HepG2 (cell line): ENCODE measurements around the gene ANKRD44. TPM values are rescaled to one million over a fixed set of nuclear protein-coding genes. Genes with fewer than 3 reads are reported as not detected.

Experiments used
- ATAC-seq: fragments of 200-7000 bp; cut with Tn5 transposase; 3 replicates; pipeline ENCODE4 v1.9.1; 2020; ENCODE audit warnings: mild to moderate bottlenecking, moderate library complexity
- BruUV-seq: library from RNA; stranded (reverse); fragments of 400-500 nt; replicated peaks from 2 replicates; lab custom pipeline; 2021; lab: Mats Ljungman, UMichigan
- CTCF ChIA-PET: fragments of 300-600 bp; formaldehyde crosslinking; extraction: SDS; loops from one replicate; lab custom pipeline; 2021; ENCODE audit warnings: low total read pairs, inconsistent platforms, low intra/inter-chr PET ratio; lab: Yijun Ruan, JAX
- POLR2A ChIA-PET: fragments of 350-600 bp; sonication (Branson Sonifier 250); formaldehyde crosslinking; loops from one replicate; lab custom pipeline; 2020; ENCODE audit warnings: antibody characterized with exemption, inconsistent platforms; lab: Yijun Ruan, JAX
- DNase-seq: peaks from one replicate; pipeline ENCODE4 v3.0.0-alpha.2; 2015; ENCODE audit warnings: low spot score
- FAIRE-seq: peaks from 3 replicates; lab custom pipeline; 2011; peaks lifted over from hg19 to GRCh38; lab: Jason Lieb, UNC
- H2AFZ ChIP-seq: one replicate; pipeline ENCODE4 v1.6.1; 2011; ENCODE audit warnings: low read length, inconsistent platforms
- H3K27ac ChIP-seq: fragments of 300-600 bp; 3 replicates; pipeline ENCODE4 v1.8.0; 2011; ENCODE audit warnings: mixed run types, mild to moderate bottlenecking, mixed read lengths, low read length, inconsistent platforms; ENCODE audit not compliant: insufficient read depth; ENCODE audit errors: extremely low read length
- H3K27me3 ChIP-seq, 2 experiments: fragments of 200-600 bp in 1 of 2; 2 replicates in 1 of 2; 3 replicates in 1 of 2; pipeline versions ENCODE4 v1.6.0 to v1.8.0; 2011; ENCODE audit warnings: low read length in 2 of 2, mild to moderate bottlenecking in 2 of 2, moderate library complexity in 2 of 2, inconsistent platforms in 1 of 2; ENCODE audit not compliant: insufficient read depth in 2 of 2, control insufficient read depth in 1 of 2
- H3K36me3 ChIP-seq, 2 experiments: fragments of 200-600 bp in 1 of 2; replicated peaks in 1 of 2; 2 replicates in 1 of 2; 3 replicates in 1 of 2; pipeline versions ENCODE4 v1.5.1 to v1.8.0; 2011; ENCODE audit warnings: low read length in 2 of 2, inconsistent platforms in 1 of 2; ENCODE audit not compliant: insufficient read depth in 2 of 2, control insufficient read depth in 1 of 2
- H3K4me1 ChIP-seq: 2 replicates; pipeline ENCODE4 v1.5.1; 2012; ENCODE audit warnings: low read length, inconsistent platforms; ENCODE audit not compliant: insufficient read depth
- H3K4me2 ChIP-seq: 2 replicates; pipeline ENCODE4 v1.6.0; 2011; ENCODE audit warnings: low read depth, low read length, inconsistent platforms
- H3K4me3 ChIP-seq, 3 experiments: fragments of 200-600 bp in 1 of 3; sonication (generic), shearing (Covaris generic) in 1 of 3; replicated peaks in 1 of 3; 2 replicates each; pipeline ENCODE4 v1.5.1; 2011 to 2016; ENCODE audit warnings: low read length in 3 of 3, inconsistent platforms in 2 of 3, low read depth in 2 of 3, mild to moderate bottlenecking in 2 of 3, control low read depth in 1 of 3, mixed read lengths in 1 of 3; ENCODE audit not compliant: insufficient read depth in 1 of 3
- H3K79me2 ChIP-seq: one replicate; pipeline ENCODE4 v1.6.1; 2011; ENCODE audit warnings: low read length, inconsistent platforms; ENCODE audit not compliant: insufficient read depth
- H3K9ac ChIP-seq: 2 replicates; pipeline ENCODE4 v1.6.0; 2011; ENCODE audit warnings: mild to moderate bottlenecking, low read depth, low read length, inconsistent platforms; ENCODE audit not compliant: insufficient read depth
- H3K9me3 ChIP-seq: 2 replicates; pipeline ENCODE4 v1.5.1; 2012; ENCODE audit warnings: mild to moderate bottlenecking, low read length
- H4K20me1 ChIP-seq: 2 replicates; pipeline ENCODE4 v1.6.0; 2011; ENCODE audit warnings: inconsistent platforms, mild to moderate bottlenecking, low read length, moderate library complexity; ENCODE audit not compliant: insufficient read depth
- ESRRA ChIP-seq: sonication (generic); formaldehyde crosslinking; IDR thresholded peaks from 2 replicates; pipeline ENCODE4 v1.5.1; 2020; ENCODE audit warnings: mild to moderate bottlenecking, low read depth, missing genetic modification reagents
- FOXA1 ChIP-seq, 2 experiments: fragments of 450-650 bp in 1 of 2; sonication (generic) in 1 of 2; formaldehyde crosslinking in 1 of 2; IDR thresholded peaks; 2 replicates each; pipeline versions ENCODE4 v1.4.0 to v1.6.1; 2016 to 2020; ENCODE audit warnings: missing genetic modification reagents in 1 of 2
- HDAC6 ChIP-seq: fragments of 200-600 bp; sonication (generic); IDR thresholded peaks from 2 replicates; pipeline ENCODE4 v1.7.0; 2017; ENCODE audit warnings: mild to moderate bottlenecking, antibody characterized with exemption, low read length, low read depth
- KDM5A ChIP-seq: fragments of 200-600 bp; sonication (generic); IDR thresholded peaks from 2 replicates; pipeline ENCODE4 v1.7.0; 2018; ENCODE audit warnings: antibody characterized with exemption, mild to moderate bottlenecking, low read length, borderline replicate concordance
- MEIS1 ChIP-seq: sonication (generic); formaldehyde crosslinking; IDR thresholded peaks from 2 replicates; pipeline ENCODE4 v1.9.0; 2021; ENCODE audit warnings: mild to moderate bottlenecking, missing genetic modification reagents, moderate library complexity, borderline replicate concordance
- ONECUT2 ChIP-seq: sonication (generic); formaldehyde crosslinking; IDR thresholded peaks from 2 replicates; pipeline ENCODE4 v1.4.0; 2020; ENCODE audit warnings: missing genetic modification reagents
- PHF21A ChIP-seq: sonication (generic); formaldehyde crosslinking; IDR thresholded peaks from 2 replicates; pipeline ENCODE4 v1.5.0; 2020; ENCODE audit warnings: mild to moderate bottlenecking, missing genetic modification reagents
- POGZ ChIP-seq: sonication (generic); formaldehyde crosslinking; IDR thresholded peaks from 2 replicates; pipeline ENCODE4 v1.4.0; 2020; ENCODE audit warnings: mild to moderate bottlenecking, missing genetic modification reagents
- TRIM24 ChIP-seq: sonication (generic); formaldehyde crosslinking; IDR thresholded peaks from 2 replicates; pipeline ENCODE4 v1.8.0; 2022; ENCODE audit warnings: mild to moderate bottlenecking, missing genetic modification reagents
- XBP1 ChIP-seq: sonication (generic); formaldehyde crosslinking; IDR thresholded peaks from 2 replicates; pipeline ENCODE4 v1.5.0; 2020; ENCODE audit warnings: missing genetic modification reagents
- ZNF577 ChIP-seq: sonication (generic); formaldehyde crosslinking; IDR thresholded peaks from 2 replicates; pipeline ENCODE4 v1.4.0; 2020; ENCODE audit warnings: mild to moderate bottlenecking, low read depth, missing genetic modification reagents, borderline replicate concordance
- ZNF709 ChIP-seq: sonication (generic); formaldehyde crosslinking; IDR thresholded peaks from 2 replicates; pipeline ENCODE4 v1.5.0; 2020; ENCODE audit warnings: mild to moderate bottlenecking, missing genetic modification reagents
- ZNF766 ChIP-seq: sonication (generic); formaldehyde crosslinking; IDR thresholded peaks from 2 replicates; pipeline ENCODE4 v1.5.0; 2020; ENCODE audit warnings: missing genetic modification reagents, borderline replicate concordance
- ZNF841 ChIP-seq: sonication (generic); formaldehyde crosslinking; IDR thresholded peaks from 2 replicates; pipeline ENCODE4 v1.8.1; 2023; ENCODE audit warnings: missing genetic modification reagents, borderline replicate concordance
- ZNF850 ChIP-seq: sonication (generic); formaldehyde crosslinking; conservative IDR thresholded peaks from 2 replicates; pipeline ENCODE4 v1.9.0; 2021; ENCODE audit warnings: mild to moderate bottlenecking, missing genetic modification reagents
- WGBS: methylation state at CpG from one replicate; pipeline ENCODE4 v1.1.6; 2017; ENCODE audit warnings: low lambda C conversion rate; 5-methylcytosine and 5-hydroxymethylcytosine counted together
- in situ Hi-C: cut with HindIII; loops from 2 replicates; pipeline ENCODE4 v1.10.0; 2017; ENCODE audit warnings: low pct_unique_long_range_greater_than_20kb; ENCODE audit not compliant: extremely low pct_ligation_motif_present
- intact Hi-C: fragments of 100-400 bp; cut with micrococcal nuclease; formaldehyde crosslinking; loops from one replicate; pipeline ENCODE4 v1.10.0; 2022; ENCODE audit not compliant: unreplicated experiment
- polyA plus RNA-seq, 8 experiments: library from polyadenylated mRNA; depleted of rRNA in 3 of 8; stranded (reverse) in 7 of 8; unstranded in 1 of 8; fragments of >200 nt; fragmentation: Illumina TruSeq in 4 of 8; extraction: Trizol in 4 of 8; gene quantifications; 2 replicates each; pipeline versions ENCODE4 v1.2.1 to v1.2.3, GENCODE V29; 2011 to 2016; ENCODE audit warnings: low read depth in 4 of 8, missing spikeins in 1 of 8, mixed read lengths in 1 of 8; ENCODE audit not compliant: insufficient read depth in 1 of 8
- total RNA-seq, 5 experiments: library from RNA; depleted of rRNA; stranded (reverse); fragments of >200 nt; fragmentation: Illumina TruSeq; extraction: Trizol; gene quantifications; 2 replicates each; pipeline ENCODE4 v1.2.3, GENCODE V29; 2016; ENCODE audit warnings: low read depth in 1 of 5
- TF ChIP-seq, protein P1 (sequence below): sonication (generic); formaldehyde crosslinking; IDR thresholded peaks from 2 replicates; pipeline ENCODE4 v1.4.0; 2020; ENCODE audit warnings: missing genetic modification reagents, borderline replicate concordance

Gene ANKRD44
- total and polyA plus RNA-seq, 2 of the 13 experiments (the other 11 are each of a cell fraction or from before 2014, with no cell fraction given) = 0.04 to 0.11 TPM

GRCh38 chr2:197158591-197159550 lies 151.7 kb downstream of the ANKRD44 start:
- WGBS = 5% methylated on average over 7 of the region's 7 CpGs
- H3K36me3 ChIP-seq = no peaks in the 10 kb centered on the region
- ATAC-seq (peak; percentile 84), FAIRE-seq (peak; percentile 47), DNase-seq (peak; percentile 64)
- peaks cover 0 to 4% of the 10 kb centered on the region in 2 experiments; a peak in 2 of 5 replicates for H3K27me3 ChIP-seq
- no peak overlapping the region for H3K9ac ChIP-seq
- no peaks in the 10 kb centered on the region for H4K20me1 ChIP-seq
- H3K4me3 ChIP-seq = no peak overlapping the region; a peak in 1 of 6 replicates
- no peaks in the 10 kb centered on the region for H3K79me2 ChIP-seq
- peak overlapping the region; percentile 63 for H3K4me2 ChIP-seq
- H3K9me3 ChIP-seq = no peaks in the 10 kb centered on the region
- ChIA-PET POLR2A (interaction anchor here (1.0 kb wide), 1 partner anchor 294 kb away, joined by 4 read pairs; the partner anchor contains the start of gene COQ10B), CTCF (no interaction called here)
- BruUV-seq = no TSS peak
- H3K4me1 ChIP-seq = peaks cover 37% of the 10 kb centered on the region
- no peak overlapping the region for H3K27ac ChIP-seq
- intact Hi-C loops = no loop called here
- in situ Hi-C loops = no loop called here
- H2AFZ ChIP-seq = peak overlapping the region; percentile 21
- TF ChIP-seq, protein P1, sequence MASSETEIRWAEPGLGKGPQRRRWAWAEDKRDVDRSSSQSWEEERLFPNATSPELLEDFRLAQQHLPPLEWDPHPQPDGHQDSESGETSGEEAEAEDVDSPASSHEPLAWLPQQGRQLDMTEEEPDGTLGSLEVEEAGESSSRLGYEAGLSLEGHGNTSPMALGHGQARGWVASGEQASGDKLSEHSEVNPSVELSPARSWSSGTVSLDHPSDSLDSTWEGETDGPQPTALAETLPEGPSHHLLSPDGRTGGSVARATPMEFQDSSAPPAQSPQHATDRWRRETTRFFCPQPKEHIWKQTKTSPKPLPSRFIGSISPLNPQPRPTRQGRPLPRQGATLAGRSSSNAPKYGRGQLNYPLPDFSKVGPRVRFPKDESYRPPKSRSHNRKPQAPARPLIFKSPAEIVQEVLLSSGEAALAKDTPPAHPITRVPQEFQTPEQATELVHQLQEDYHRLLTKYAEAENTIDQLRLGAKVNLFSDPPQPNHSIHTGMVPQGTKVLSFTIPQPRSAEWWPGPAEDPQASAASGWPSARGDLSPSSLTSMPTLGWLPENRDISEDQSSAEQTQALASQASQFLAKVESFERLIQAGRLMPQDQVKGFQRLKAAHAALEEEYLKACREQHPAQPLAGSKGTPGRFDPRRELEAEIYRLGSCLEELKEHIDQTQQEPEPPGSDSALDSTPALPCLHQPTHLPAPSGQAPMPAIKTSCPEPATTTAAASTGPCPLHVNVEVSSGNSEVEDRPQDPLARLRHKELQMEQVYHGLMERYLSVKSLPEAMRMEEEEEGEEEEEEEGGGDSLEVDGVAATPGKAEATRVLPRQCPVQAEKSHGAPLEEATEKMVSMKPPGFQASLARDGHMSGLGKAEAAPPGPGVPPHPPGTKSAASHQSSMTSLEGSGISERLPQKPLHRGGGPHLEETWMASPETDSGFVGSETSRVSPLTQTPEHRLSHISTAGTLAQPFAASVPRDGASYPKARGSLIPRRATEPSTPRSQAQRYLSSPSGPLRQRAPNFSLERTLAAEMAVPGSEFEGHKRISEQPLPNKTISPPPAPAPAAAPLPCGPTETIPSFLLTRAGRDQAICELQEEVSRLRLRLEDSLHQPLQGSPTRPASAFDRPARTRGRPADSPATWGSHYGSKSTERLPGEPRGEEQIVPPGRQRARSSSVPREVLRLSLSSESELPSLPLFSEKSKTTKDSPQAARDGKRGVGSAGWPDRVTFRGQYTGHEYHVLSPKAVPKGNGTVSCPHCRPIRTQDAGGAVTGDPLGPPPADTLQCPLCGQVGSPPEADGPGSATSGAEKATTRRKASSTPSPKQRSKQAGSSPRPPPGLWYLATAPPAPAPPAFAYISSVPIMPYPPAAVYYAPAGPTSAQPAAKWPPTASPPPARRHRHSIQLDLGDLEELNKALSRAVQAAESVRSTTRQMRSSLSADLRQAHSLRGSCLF = no peak
- TF ChIP-seq ZNF709 (CRISPR knock-in tag) = no peak
- 0 out of 2 replicates have a peak, but pooled peaks have one; percentile 36 for TF ChIP-seq TRIM24 (CRISPR knock-in tag)
- TF ChIP-seq POGZ = peak; percentile 20; the same call in 1 of the 2 replicates
- 0 out of 2 replicates have a peak, but pooled peaks have one; percentile 46 for TF ChIP-seq ESRRA (CRISPR knock-in tag)
- TF ChIP-seq KDM5A = no peak
- no peak for TF ChIP-seq XBP1 (CRISPR knock-in tag)
- TF ChIP-seq PHF21A (CRISPR knock-in tag) = 0 out of 2 replicates have a peak, but pooled peaks have one; percentile 15
- TF ChIP-seq MEIS1 (CRISPR knock-in tag) = 0 out of 2 replicates have a peak, but pooled peaks have one; percentile 51
- no peak for TF ChIP-seq FOXA1 (IDR thresholded peaks at IDR 0.05)
- TF ChIP-seq FOXA1 (CRISPR knock-in tag; IDR thresholded peaks at IDR 0.05) = peak; percentile 59; the same call in 1 of the 2 replicates
- no peak for TF ChIP-seq ZNF850 (CRISPR knock-in tag)
- no peak for TF ChIP-seq ZNF841
- no peak for TF ChIP-seq HDAC6
- peak; percentile 95 for TF ChIP-seq ONECUT2 (CRISPR knock-in tag)
- no peak for TF ChIP-seq ZNF577
- TF ChIP-seq ZNF766 (CRISPR knock-in tag) = no peak
